ENCODE results near the gene KPNA4. TPM values are rescaled to one million over a fixed set of nuclear protein-coding genes. Genes with fewer than 3 reads are reported as not detected.

KPNA4 gene
- total RNA-seq, 1 donor from 2014 or later = 24.8 TPM

- DNase-seq (ENCODE audit: extremely low spot score in 2 of 2) = no peak
- H3K4me1 ChIP-seq = peaks cover 74% of the 10 kb centered on the region
These were observed 9.2 kb downstream of the KPNA4 start for GRCh38 chr3:160556141-160556540.

DNA sequence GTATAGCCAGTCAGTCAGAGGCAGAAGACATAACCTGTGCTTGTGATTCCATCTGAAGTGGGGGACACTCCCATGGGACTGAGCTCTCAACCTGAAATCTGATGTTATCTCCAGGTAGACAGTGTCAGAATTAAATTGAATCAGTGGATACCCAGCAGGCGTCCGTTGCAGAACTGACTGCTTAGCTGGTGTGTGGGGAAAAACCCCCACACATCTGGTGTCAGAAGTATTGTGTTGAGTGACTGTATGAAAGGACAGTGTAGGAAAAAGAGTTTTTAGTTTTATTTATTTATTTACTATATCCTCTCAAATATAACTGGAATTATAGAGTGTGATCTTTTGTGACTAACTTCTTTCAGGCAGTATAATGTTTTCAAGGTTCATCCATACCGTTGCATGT, 10.4 kb downstream of the KPNA4 start:
- TF ChIP-seq POLR2AphosphoS5 (IDR thresholded peaks at IDR 0.05; ENCODE audit: insufficient read depth in 1 of 2, low read depth in 1 of 2) = no peak
- TF ChIP-seq POLR2A (IDR thresholded peaks at IDR 0.05) = no peak
- no peak for TF ChIP-seq CTCF (IDR thresholded peaks at IDR 0.05)
- H3K9me3 ChIP-seq = no peaks in the 10 kb centered on the region
- intact Hi-C loops (cut with DNase I) = no loop called here

More at GRCh38 chr3:160556141-160556540, 9.2 kb downstream of the KPNA4 start:
- Histone ChIP-seq H3K27me3 (no peaks in the 10 kb centered on the region), H3K27ac (no peak overlapping the region), H3K4me3 (no peak overlapping the region), H3K36me3 (no peaks in the 10 kb centered on the region), H3K9me3 (no peaks in the 10 kb centered on the region)
- TF ChIP-seq POLR2A (IDR thresholded peaks at IDR 0.05) = no peak
- intact Hi-C loops (cut with DNase I) = no loop called here

DNA sequence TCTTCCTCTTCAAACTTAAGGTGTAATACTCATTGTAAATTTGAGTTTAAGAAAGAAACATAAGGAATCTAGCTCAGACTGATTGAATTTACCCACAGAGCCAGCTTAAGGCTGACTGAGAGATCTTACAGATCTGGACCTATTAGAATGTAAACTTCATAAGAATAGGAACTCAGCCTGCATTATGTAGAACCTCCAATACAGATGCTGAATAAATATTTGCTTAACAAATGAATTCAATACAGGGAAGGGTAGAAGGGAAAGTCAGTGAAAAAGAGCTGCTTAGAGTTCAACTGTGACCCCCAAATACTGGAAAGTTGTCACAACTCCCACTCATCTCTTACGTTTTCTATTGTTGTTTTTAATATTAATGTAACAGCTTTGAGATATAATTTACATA, 11.5 kb downstream of the KPNA4 start:
- TF ChIP-seq POLR2AphosphoS5 (IDR thresholded peaks at IDR 0.05; ENCODE audit: insufficient read depth in 1 of 2, low read depth in 1 of 2) (no peak), POLR2A (IDR thresholded peaks at IDR 0.05) (no peak), CTCF (IDR thresholded peaks at IDR 0.05) (no peak)

More for the DNA sequence above, 10.4 kb downstream of the KPNA4 start:
- Histone ChIP-seq H3K27ac (no peak overlapping the region), H3K27me3 (no peaks in the 10 kb centered on the region), H3K4me3 (no peak overlapping the region), H3K4me1 (peaks cover 62% of the 10 kb centered on the region), H3K36me3 (no peaks in the 10 kb centered on the region)
- DNase-seq (ENCODE audit: extremely low spot score in 2 of 2) = no peak

GRCh38 chr3:160546727-160547126, 18.6 kb downstream of the KPNA4 start:
- H3K27ac ChIP-seq = no peak overlapping the region
- DNase-seq (ENCODE audit: extremely low spot score in 2 of 2) = no peak
- intact Hi-C loops (cut with DNase I) = no loop called here
- peaks cover 7% of the 10 kb centered on the region for H3K4me1 ChIP-seq
- no peaks in the 10 kb centered on the region for H3K36me3 ChIP-seq
- H3K27me3 ChIP-seq = no peaks in the 10 kb centered on the region
- no peaks in the 10 kb centered on the region for H3K9me3 ChIP-seq
- no peak overlapping the region for H3K4me3 ChIP-seq
- TF ChIP-seq CTCF (IDR thresholded peaks at IDR 0.05) (no peak), POLR2A (IDR thresholded peaks at IDR 0.05) (no peak), POLR2AphosphoS5 (IDR thresholded peaks at IDR 0.05; ENCODE audit: insufficient read depth in 1 of 2, low read depth in 1 of 2) (no peak)

More for the DNA sequence above, 11.5 kb downstream of the KPNA4 start:
- H3K27ac ChIP-seq = no peak overlapping the region
- H3K36me3 ChIP-seq = no peaks in the 10 kb centered on the region
- no peak overlapping the region for H3K4me3 ChIP-seq
- DNase-seq (ENCODE audit: extremely low spot score in 2 of 2) = no peak
- H3K9me3 ChIP-seq = no peaks in the 10 kb centered on the region
- intact Hi-C loops (cut with DNase I) = no loop called here
- H3K27me3 ChIP-seq = no peaks in the 10 kb centered on the region
- H3K4me1 ChIP-seq = peaks cover 50% of the 10 kb centered on the region

DNA sequence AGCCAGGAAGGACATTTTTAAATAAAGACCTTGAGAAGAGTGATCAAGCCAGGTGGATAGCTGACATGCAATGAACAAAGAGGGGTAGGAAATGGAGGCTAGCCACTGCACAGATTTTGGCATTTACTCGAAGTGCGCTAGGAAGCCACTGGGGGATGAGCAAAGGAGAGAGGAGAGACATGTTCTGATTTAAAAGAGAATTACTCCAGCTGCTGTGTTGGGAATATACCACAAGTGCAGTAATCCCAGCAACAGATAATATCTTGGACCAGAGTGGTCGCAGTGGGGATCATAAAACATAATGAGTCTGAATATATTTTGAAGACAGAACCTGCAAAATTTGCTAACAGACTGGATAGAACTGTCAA, 19.9 kb downstream of the KPNA4 start:
- no peak overlapping the region for H3K27ac ChIP-seq
- no peak for DNase-seq (ENCODE audit: extremely low spot score in 2 of 2)
- no peak for TF ChIP-seq POLR2A (IDR thresholded peaks at IDR 0.05)
- H3K27me3 ChIP-seq = no peaks in the 10 kb centered on the region
- H3K9me3 ChIP-seq = no peaks in the 10 kb centered on the region
- H3K4me3 ChIP-seq = no peak overlapping the region
- intact Hi-C loops (cut with DNase I) = no loop called here
- H3K4me1 ChIP-seq = peaks cover 7% of the 10 kb centered on the region
- H3K36me3 ChIP-seq = no peaks in the 10 kb centered on the region

DNA sequence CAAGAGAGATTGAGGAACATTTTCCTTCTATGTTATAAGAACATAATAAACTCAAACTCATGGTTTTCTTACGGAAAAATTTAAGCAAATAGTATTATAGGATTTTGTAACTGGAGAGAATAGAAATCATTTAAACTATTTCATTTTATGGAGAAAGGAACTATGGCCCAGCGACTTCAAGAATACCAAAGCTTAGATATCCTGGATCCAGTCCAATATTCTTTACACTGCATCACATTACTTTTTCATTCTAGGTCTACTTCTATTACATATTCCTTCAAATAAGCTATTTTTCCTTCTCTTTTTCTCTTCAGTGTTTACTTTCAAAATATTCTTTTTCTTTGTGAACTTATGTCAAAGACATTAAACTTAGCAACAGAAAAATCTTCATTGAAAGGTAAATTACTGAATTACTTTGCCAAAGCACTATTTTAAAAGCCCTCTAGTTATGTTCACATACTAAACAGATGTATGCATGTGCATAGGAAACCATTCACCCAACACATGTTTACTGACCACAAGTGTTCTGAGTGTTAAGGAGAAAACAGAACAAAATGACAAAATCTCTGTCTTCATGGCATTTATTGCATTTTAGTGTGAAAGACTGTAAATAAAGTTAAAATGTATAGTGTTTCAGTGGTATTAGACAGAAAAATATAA, 20.4 kb downstream of the KPNA4 start:
- H3K27ac ChIP-seq = no peak overlapping the region
- intact Hi-C loops (cut with DNase I) = no loop called here
- peaks cover 7% of the 10 kb centered on the region for H3K4me1 ChIP-seq
- H3K9me3 ChIP-seq = no peaks in the 10 kb centered on the region
- no peaks in the 10 kb centered on the region for H3K36me3 ChIP-seq
- H3K27me3 ChIP-seq = no peaks in the 10 kb centered on the region
- H3K4me3 ChIP-seq = no peak overlapping the region
- TF ChIP-seq CTCF (IDR thresholded peaks at IDR 0.05) (no peak), POLR2AphosphoS5 (IDR thresholded peaks at IDR 0.05; ENCODE audit: insufficient read depth in 1 of 2, low read depth in 1 of 2) (no peak), POLR2A (IDR thresholded peaks at IDR 0.05) (no peak)
- no peak for DNase-seq (ENCODE audit: extremely low spot score in 2 of 2)
